ENCODE results near the gene LPGAT1. TPM values are rescaled to one million over a fixed set of nuclear protein-coding genes. Genes with fewer than 3 reads are reported as not detected.

LPGAT1 gene
- total RNA-seq, 2 experiments from 2014 or later, result 59.3 to 60.5 TPM

GRCh38 chr1:211825980-211826379 is 4.6 kb downstream of the LPGAT1 start:
- no peak for DNase-seq
- Mint-ChIP-seq H3K27ac (no peak overlapping the region), H3K27me3 (ENCODE audit: low read depth) (no peaks in the 10 kb centered on the region), H3K4me3 (no peak overlapping the region), H3K9me3 (ENCODE audit: insufficient read depth) (no peaks in the 10 kb centered on the region), H3K36me3 (ENCODE audit: low read depth) (peaks cover 53% of the 10 kb centered on the region), H3K4me1 (ENCODE audit: low read depth) (peaks cover 27% of the 10 kb centered on the region)
- ChIA-PET CTCF (interaction anchor here (1.1 to 4.9 kb wide), 5 partner anchors 11 to 209 kb away, joined by 3 to 28 read pairs (median 3); partner anchors contain the start of genes DTL and INTS7), POLR2A (no interaction called here)
- ATAC-seq, result no peak

DNA sequence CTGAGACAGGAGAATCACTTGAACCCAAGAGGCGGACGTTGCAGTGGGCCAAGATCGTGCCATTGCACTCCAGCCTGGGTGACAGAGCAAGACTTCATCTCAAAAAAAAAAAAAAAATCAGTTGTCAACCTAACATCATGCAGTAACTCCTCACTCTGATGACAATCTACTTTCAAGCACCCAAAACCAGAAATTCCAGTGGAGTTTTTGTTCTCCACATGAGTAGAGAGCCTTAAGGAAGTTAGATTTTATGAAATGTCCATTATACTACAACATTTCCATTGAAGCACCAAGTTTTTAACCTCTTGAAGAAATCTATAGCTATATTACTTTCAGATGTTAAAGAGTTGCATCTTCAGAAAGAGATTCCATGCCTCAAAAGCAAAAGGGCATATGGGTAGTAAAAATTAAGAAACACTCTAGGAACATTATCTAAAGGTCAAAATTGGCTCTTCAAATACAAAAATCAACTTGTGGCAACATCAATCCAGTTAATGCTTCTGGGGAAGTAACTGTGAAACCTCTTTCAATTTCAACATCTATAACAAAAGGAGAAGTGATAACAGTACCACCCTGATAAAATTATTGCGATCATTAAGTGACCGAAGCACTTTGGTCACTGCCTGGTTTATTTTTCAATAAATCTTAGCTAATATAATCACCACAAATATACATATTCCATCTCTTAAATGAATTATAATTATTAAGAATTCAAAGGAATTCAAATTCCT is 7.7 kb downstream of the LPGAT1 start:
- peaks cover 60% of the 10 kb centered on the region for H3K36me3 Mint-ChIP-seq (ENCODE audit: low read depth)
- DNase-seq (no peak), ATAC-seq (no peak)
- peaks cover 10% of the 10 kb centered on the region for H3K4me1 Mint-ChIP-seq (ENCODE audit: low read depth)
- no peak overlapping the region for H3K27ac Mint-ChIP-seq
- CTCF ChIA-PET, result interaction anchor here (0.5 kb wide), 1 partner anchor 124 kb away, joined by 4 read pairs; no protein-coding TSS in a partner anchor
- POLR2A ChIA-PET, result interaction anchor here (1.1 kb wide), 1 partner anchor 10 kb away, joined by 4 read pairs; no protein-coding TSS in a partner anchor
- no peaks in the 10 kb centered on the region for H3K27me3 Mint-ChIP-seq (ENCODE audit: low read depth)
- H3K9me3 Mint-ChIP-seq (ENCODE audit: insufficient read depth), result no peaks in the 10 kb centered on the region
- no peak overlapping the region for H3K4me3 Mint-ChIP-seq

DNA sequence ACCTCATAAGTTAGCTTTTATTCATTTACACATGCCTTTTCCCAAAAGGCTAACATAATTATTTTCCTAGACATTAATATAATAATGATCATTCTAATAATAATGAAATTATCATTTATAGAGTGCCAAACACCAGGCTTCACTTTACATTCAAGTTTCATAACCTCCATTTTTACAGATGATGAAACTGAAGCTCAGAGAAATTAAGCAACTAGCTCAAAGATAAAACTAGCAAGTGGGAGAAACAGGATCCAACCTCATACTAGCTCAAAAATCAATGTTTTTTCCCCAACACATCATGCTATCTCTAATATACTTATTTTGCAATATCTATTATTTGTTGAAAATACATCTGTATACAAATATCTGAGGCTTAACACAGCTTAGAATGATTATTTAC is 14.0 kb downstream of the LPGAT1 start:
- Mint-ChIP-seq H3K27ac (no peak overlapping the region), H3K9me3 (ENCODE audit: insufficient read depth) (no peaks in the 10 kb centered on the region), H3K4me1 (ENCODE audit: low read depth) (peaks cover 1% of the 10 kb centered on the region), H3K4me3 (no peak overlapping the region), H3K36me3 (ENCODE audit: low read depth) (peaks cover 37% of the 10 kb centered on the region), H3K27me3 (ENCODE audit: low read depth) (no peaks in the 10 kb centered on the region)
- ATAC-seq (no peak), DNase-seq (no peak)
- ChIA-PET CTCF (interaction anchor here (0.7 to 3.2 kb wide), 4 partner anchors 17 to 136 kb away, joined by 3 to 19 read pairs (median 6); no protein-coding TSS in a partner anchor), POLR2A (interaction anchor here (1.2 kb wide), 1 partner anchor 16 kb away, joined by 4 read pairs; no protein-coding TSS in a partner anchor)

DNA sequence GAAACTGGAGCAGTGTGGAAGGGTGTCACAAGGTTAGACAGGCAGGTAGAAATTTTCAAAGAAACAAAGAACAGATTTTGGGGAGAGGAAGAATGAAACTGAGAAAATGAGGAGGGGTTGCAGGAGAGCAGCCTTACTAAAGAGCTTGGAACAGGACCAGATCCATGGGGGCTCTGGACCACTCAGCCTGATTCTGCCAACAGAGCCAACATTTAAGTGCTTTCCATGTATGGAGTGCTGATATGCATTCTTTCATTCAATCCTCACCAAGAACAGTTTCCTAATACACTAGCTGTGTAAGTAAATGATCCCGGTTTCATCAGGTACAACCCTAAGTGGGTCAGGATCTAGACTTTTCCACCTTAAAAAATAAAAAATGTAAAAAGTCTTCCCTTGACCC is 16.2 kb downstream of the LPGAT1 start:
- H3K4me3 Mint-ChIP-seq, result no peak overlapping the region
- H3K27me3 Mint-ChIP-seq (ENCODE audit: low read depth), result no peaks in the 10 kb centered on the region
- H3K36me3 Mint-ChIP-seq (ENCODE audit: low read depth), result peaks cover 36% of the 10 kb centered on the region
- H3K4me1 Mint-ChIP-seq (ENCODE audit: low read depth), result no peaks in the 10 kb centered on the region
- POLR2A ChIA-PET, result no interaction called here
- no peak overlapping the region for H3K27ac Mint-ChIP-seq
- DNase-seq (no peak), ATAC-seq (no peak)
- CTCF ChIA-PET, result interaction anchor here (1.0 to 3.2 kb wide), 5 partner anchors 12 to 221 kb away, joined by 3 to 19 read pairs (median 3); partner anchors contain the start of genes DTL and INTS7
- no peaks in the 10 kb centered on the region for H3K9me3 Mint-ChIP-seq (ENCODE audit: insufficient read depth)

- Mint-ChIP-seq H3K4me1 (ENCODE audit: low read depth) (no peaks in the 10 kb centered on the region), H3K36me3 (ENCODE audit: low read depth) (peaks cover 33% of the 10 kb centered on the region), H3K27ac (no peak overlapping the region), H3K27me3 (ENCODE audit: low read depth) (no peaks in the 10 kb centered on the region), H3K4me3 (no peak overlapping the region), H3K9me3 (ENCODE audit: insufficient read depth) (no peaks in the 10 kb centered on the region)
- ATAC-seq (no peak), DNase-seq (no peak)
- POLR2A ChIA-PET, result no interaction called here
- CTCF ChIA-PET, result interaction anchor here (1.0 to 1.3 kb wide), 2 partner anchors 15 to 222 kb away, joined by 3 read pairs; partner anchors contain the start of genes DTL and INTS7
These were observed 17.0 kb downstream of the LPGAT1 start for GRCh38 chr1:211813590-211813989.

- DNase-seq, result no peak
- Mint-ChIP-seq H3K36me3 (ENCODE audit: low read depth) (peaks cover 32% of the 10 kb centered on the region), H3K27ac (no peak overlapping the region), H3K4me3 (no peak overlapping the region), H3K4me1 (ENCODE audit: low read depth) (no peaks in the 10 kb centered on the region), H3K9me3 (ENCODE audit: insufficient read depth) (no peaks in the 10 kb centered on the region), H3K27me3 (ENCODE audit: low read depth) (no peaks in the 10 kb centered on the region)
- ChIA-PET CTCF (no interaction called here), POLR2A (no interaction called here)
- no peak for ATAC-seq
These were observed 18.0 kb downstream of the LPGAT1 start for GRCh38 chr1:211812584-211812983.

DNA sequence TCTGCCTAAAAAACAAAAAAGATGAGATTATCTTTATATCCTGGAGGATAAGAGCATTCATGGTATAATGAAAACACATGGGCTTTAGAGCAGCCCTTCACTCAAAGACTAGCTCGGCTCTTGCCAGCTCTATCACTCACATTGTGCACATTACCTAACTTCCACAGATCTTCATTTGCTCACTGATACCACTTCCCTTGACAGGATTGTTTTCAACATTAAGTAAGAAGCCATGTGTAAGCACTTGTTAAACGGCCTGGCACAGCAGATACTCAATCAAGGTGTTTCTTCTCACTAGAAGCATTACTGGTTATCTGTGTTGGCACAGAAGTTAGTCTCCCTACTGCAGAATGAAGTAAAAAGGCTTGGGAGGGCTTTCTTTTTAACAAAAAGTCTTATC is 18.7 kb downstream of the LPGAT1 start:
- no peak for DNase-seq
- ChIA-PET POLR2A (no interaction called here), CTCF (no interaction called here)
- H3K27ac Mint-ChIP-seq, result no peak overlapping the region
- peaks cover 5% of the 10 kb centered on the region for H3K9me3 Mint-ChIP-seq (ENCODE audit: insufficient read depth)
- H3K27me3 Mint-ChIP-seq (ENCODE audit: low read depth), result no peaks in the 10 kb centered on the region
- H3K36me3 Mint-ChIP-seq (ENCODE audit: low read depth), result peaks cover 36% of the 10 kb centered on the region
- ATAC-seq, result no peak
- no peak overlapping the region for H3K4me3 Mint-ChIP-seq
- no peaks in the 10 kb centered on the region for H3K4me1 Mint-ChIP-seq (ENCODE audit: low read depth)

DNA sequence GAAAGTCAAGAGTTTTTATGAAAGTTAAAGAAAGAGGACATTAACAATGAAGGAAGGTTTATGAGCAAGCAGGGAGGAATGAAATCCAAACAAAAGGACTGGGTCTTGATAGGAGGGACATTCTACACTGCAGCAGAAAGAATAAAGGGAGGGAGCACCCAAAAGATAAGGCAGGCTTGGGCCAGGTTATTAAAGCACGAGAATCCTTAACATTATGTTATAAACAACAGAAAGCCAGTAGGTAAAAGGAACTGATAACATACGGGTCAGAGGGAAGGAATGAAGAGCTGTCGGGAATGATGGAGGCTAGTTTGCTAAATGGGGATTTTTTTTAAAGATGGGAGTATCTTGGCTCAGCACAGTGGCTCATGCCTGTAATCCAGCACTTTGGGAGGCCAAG is 19.4 kb downstream of the LPGAT1 start:
- CTCF ChIA-PET, result no interaction called here
- H3K27ac Mint-ChIP-seq, result no peak overlapping the region
- DNase-seq, result no peak
- no peaks in the 10 kb centered on the region for H3K27me3 Mint-ChIP-seq (ENCODE audit: low read depth)
- POLR2A ChIA-PET, result no interaction called here
- H3K4me1 Mint-ChIP-seq (ENCODE audit: low read depth), result no peaks in the 10 kb centered on the region
- peaks cover 39% of the 10 kb centered on the region for H3K36me3 Mint-ChIP-seq (ENCODE audit: low read depth)
- no peak for ATAC-seq
- H3K9me3 Mint-ChIP-seq (ENCODE audit: insufficient read depth), result peaks cover 5% of the 10 kb centered on the region
- H3K4me3 Mint-ChIP-seq, result no peak overlapping the region

GRCh38 chr1:211808475-211808874 is 22.1 kb downstream of the LPGAT1 start:
- Mint-ChIP-seq H3K27me3 (ENCODE audit: low read depth) (no peaks in the 10 kb centered on the region), H3K9me3 (ENCODE audit: insufficient read depth) (peaks cover 7% of the 10 kb centered on the region), H3K27ac (no peak overlapping the region), H3K4me3 (no peak overlapping the region), H3K36me3 (ENCODE audit: low read depth) (peaks cover 54% of the 10 kb centered on the region), H3K4me1 (ENCODE audit: low read depth) (no peaks in the 10 kb centered on the region)
- no peak for DNase-seq
- no peak for ATAC-seq
- ChIA-PET CTCF (interaction anchor here (1.8 kb wide), 1 partner anchor 110 kb away, joined by 6 read pairs; no protein-coding TSS in a partner anchor), POLR2A (no interaction called here)

DNA sequence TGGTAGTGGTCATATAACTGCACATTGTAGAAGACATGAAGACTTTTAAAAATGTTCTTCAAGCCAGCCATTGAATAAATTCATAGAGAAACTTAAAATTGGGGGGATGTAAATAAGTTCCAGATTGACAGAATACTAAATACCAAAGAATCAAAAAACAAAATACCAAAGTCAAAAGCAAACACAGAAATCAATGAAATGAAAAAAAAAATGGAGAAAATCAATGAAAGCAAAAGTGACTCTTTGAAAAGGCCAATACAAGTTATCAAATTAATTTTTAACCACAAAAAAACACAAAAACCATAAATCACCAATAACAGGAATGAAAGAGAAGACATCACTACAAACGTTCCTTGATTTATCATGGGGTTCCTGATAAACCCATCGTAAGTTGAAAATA is 25.6 kb downstream of the LPGAT1 start:
- ChIA-PET POLR2A (no interaction called here), CTCF (no interaction called here)
- no peak overlapping the region for H3K4me3 Mint-ChIP-seq
- no peaks in the 10 kb centered on the region for H3K4me1 Mint-ChIP-seq (ENCODE audit: low read depth)
- no peak overlapping the region for H3K27ac Mint-ChIP-seq
- H3K36me3 Mint-ChIP-seq (ENCODE audit: low read depth), result peaks cover 64% of the 10 kb centered on the region
- DNase-seq (no peak), ATAC-seq (no peak)
- no peaks in the 10 kb centered on the region for H3K27me3 Mint-ChIP-seq (ENCODE audit: low read depth)
- peaks cover 14% of the 10 kb centered on the region for H3K9me3 Mint-ChIP-seq (ENCODE audit: insufficient read depth)

- Mint-ChIP-seq H3K4me3 (no peak overlapping the region), H3K27ac (peak overlapping the region; percentile 22), H3K36me3 (ENCODE audit: low read depth) (peaks cover 49% of the 10 kb centered on the region), H3K9me3 (ENCODE audit: insufficient read depth) (peaks cover 9% of the 10 kb centered on the region), H3K4me1 (ENCODE audit: low read depth) (no peaks in the 10 kb centered on the region), H3K27me3 (ENCODE audit: low read depth) (no peaks in the 10 kb centered on the region)
- CTCF ChIA-PET, result interaction anchor here (1.3 kb wide), 1 partner anchor 103 kb away, joined by 6 read pairs; no protein-coding TSS in a partner anchor
- POLR2A ChIA-PET, result no interaction called here
- DNase-seq, result no peak
- no peak for ATAC-seq
These were observed 29.5 kb downstream of the LPGAT1 start for GRCh38 chr1:211800925-211801607.

GRCh38 chr1:211797994-211798393 is 32.6 kb downstream of the LPGAT1 start:
- no peaks in the 10 kb centered on the region for H3K27me3 Mint-ChIP-seq (ENCODE audit: low read depth)
- no peak overlapping the region for H3K4me3 Mint-ChIP-seq

More at GRCh38 chr1:211797994-211798393, 32.6 kb downstream of the LPGAT1 start:
- POLR2A ChIA-PET, result no interaction called here
- H3K27ac Mint-ChIP-seq, result no peak overlapping the region
- CTCF ChIA-PET, result interaction anchor here (1.0 kb wide), 1 partner anchor 238 kb away, joined by 4 read pairs; the partner anchor contains the start of genes DTL and INTS7
- H3K36me3 Mint-ChIP-seq (ENCODE audit: low read depth), result peaks cover 41% of the 10 kb centered on the region
- H3K4me1 Mint-ChIP-seq (ENCODE audit: low read depth), result no peaks in the 10 kb centered on the region
- no peak for DNase-seq
- peaks cover 6% of the 10 kb centered on the region for H3K9me3 Mint-ChIP-seq (ENCODE audit: insufficient read depth)
- no peak for ATAC-seq

Measured in activated CD8-positive, alpha-beta T cell treated with anti-CD3 and anti-CD28 coated beads, Interleukin-2, amount 10 ng/mL, durations not matched to agents 7 days and 5 days (primary cell).